ENCODE data around the gene ZDHHC5.

Gene ZDHHC5

GRCh38 chr11:57732661-57733060 lies 64.7 kb downstream of the ZDHHC5 start:
- H3K27ac ChIP-seq (ENCODE audit: low read depth, low read length), result no peak overlapping the region
- no peak overlapping the region for H3K9ac ChIP-seq (ENCODE audit: low read length)
- H3K36me3 ChIP-seq (ENCODE audit: control insufficient read depth, insufficient read depth, low read length), result peaks cover 9% of the 10 kb centered on the region

GRCh38 chr11:57735619-57736298 lies 67.8 kb downstream of the ZDHHC5 start:
- H3K27ac ChIP-seq (ENCODE audit: low read depth, low read length), result no peak overlapping the region
- no peak overlapping the region for H3K4me3 ChIP-seq (ENCODE audit: low read depth, low read length)
- no peaks in the 10 kb centered on the region for H3K9me3 ChIP-seq (ENCODE audit: control insufficient read depth, insufficient read depth, low read depth, low read length)
- H3K27me3 ChIP-seq (ENCODE audit: control insufficient read depth, insufficient read depth, low read length), result no peaks in the 10 kb centered on the region
- peaks cover 9% of the 10 kb centered on the region; the same call in 1 of the 2 replicates for H3K4me1 ChIP-seq (ENCODE audit: control insufficient read depth, insufficient read depth, low read length)
- no peak overlapping the region for H3K9ac ChIP-seq (ENCODE audit: low read length)
- H3K36me3 ChIP-seq (ENCODE audit: control insufficient read depth, insufficient read depth, low read length), result peaks cover 35% of the 10 kb centered on the region

More at GRCh38 chr11:57732661-57733060, 64.7 kb downstream of the ZDHHC5 start:
- Histone ChIP-seq H3K27me3 (ENCODE audit: control insufficient read depth, insufficient read depth, low read length) (no peaks in the 10 kb centered on the region), H3K9me3 (ENCODE audit: control insufficient read depth, insufficient read depth, low read depth, low read length) (no peaks in the 10 kb centered on the region), H3K4me3 (ENCODE audit: low read depth, low read length) (no peak overlapping the region), H3K4me1 (ENCODE audit: control insufficient read depth, insufficient read depth, low read length) (peaks cover 25% of the 10 kb centered on the region)

- Histone ChIP-seq H3K4me1 (ENCODE audit: control insufficient read depth, insufficient read depth, low read length) (0 out of 2 replicates have a peak, but pooled peaks cover 5% of the 10 kb centered on the region), H3K36me3 (ENCODE audit: control insufficient read depth, insufficient read depth, low read length) (peaks cover 64% of the 10 kb centered on the region), H3K9ac (ENCODE audit: low read length) (peak within 1 kb of the TSS; percentile 87), H3K27me3 (ENCODE audit: control insufficient read depth, insufficient read depth, low read length) (no peaks in the 10 kb centered on the region), H3K27ac (ENCODE audit: low read depth, low read length) (peak within 1 kb of the TSS; percentile 79), H3K4me3 (ENCODE audit: low read depth, low read length) (peak within 1 kb of the TSS; percentile 91), H3K9me3 (ENCODE audit: control insufficient read depth, insufficient read depth, low read depth, low read length) (no peaks in the 10 kb centered on the region)
These were observed 73.5 kb downstream of the ZDHHC5 start, which contains the start of gene SELENOH for GRCh38 chr11:57741132-57742086. SELENOH (plus strand) TSS chr11:57741491; CDS start chr11:57741596, 105 bp downstream.

GRCh38 chr11:57742087-57742452 lies 74.2 kb downstream of the ZDHHC5 start:
- Histone ChIP-seq H3K4me1 (ENCODE audit: control insufficient read depth, insufficient read depth, low read length) (0 out of 2 replicates have a peak, but pooled peaks cover 5% of the 10 kb centered on the region), H3K4me3 (ENCODE audit: low read depth, low read length) (peak overlapping the region; percentile 91), H3K27me3 (ENCODE audit: control insufficient read depth, insufficient read depth, low read length) (no peaks in the 10 kb centered on the region), H3K36me3 (ENCODE audit: control insufficient read depth, insufficient read depth, low read length) (peaks cover 64% of the 10 kb centered on the region), H3K9me3 (ENCODE audit: control insufficient read depth, insufficient read depth, low read depth, low read length) (no peaks in the 10 kb centered on the region), H3K9ac (ENCODE audit: low read length) (peak overlapping the region; percentile 87), H3K27ac (ENCODE audit: low read depth, low read length) (peak overlapping the region; percentile 79)

- Histone ChIP-seq H3K36me3 (ENCODE audit: control insufficient read depth, insufficient read depth, low read length) (peaks cover 42% of the 10 kb centered on the region), H3K9me3 (ENCODE audit: control insufficient read depth, insufficient read depth, low read depth, low read length) (no peaks in the 10 kb centered on the region), H3K27ac (ENCODE audit: low read depth, low read length) (no peak overlapping the region), H3K4me1 (ENCODE audit: control insufficient read depth, insufficient read depth, low read length) (0 out of 2 replicates have a peak, but pooled peaks cover 5% of the 10 kb centered on the region), H3K9ac (ENCODE audit: low read length) (no peak overlapping the region), H3K4me3 (ENCODE audit: low read depth, low read length) (no peak overlapping the region), H3K27me3 (ENCODE audit: control insufficient read depth, insufficient read depth, low read length) (no peaks in the 10 kb centered on the region)
These were observed 76.4 kb downstream of the ZDHHC5 start for GRCh38 chr11:57744357-57744756.

- Histone ChIP-seq H3K4me3 (ENCODE audit: low read depth, low read length) (no peak overlapping the region), H3K27me3 (ENCODE audit: control insufficient read depth, insufficient read depth, low read length) (no peaks in the 10 kb centered on the region), H3K9me3 (ENCODE audit: control insufficient read depth, insufficient read depth, low read depth, low read length) (no peaks in the 10 kb centered on the region), H3K9ac (ENCODE audit: low read length) (no peak overlapping the region), H3K4me1 (ENCODE audit: control insufficient read depth, insufficient read depth, low read length) (0 out of 2 replicates have a peak, but pooled peaks cover 5% of the 10 kb centered on the region), H3K36me3 (ENCODE audit: control insufficient read depth, insufficient read depth, low read length) (peaks cover 35% of the 10 kb centered on the region), H3K27ac (ENCODE audit: low read depth, low read length) (no peak overlapping the region)
These were observed 77.3 kb downstream of the ZDHHC5 start for GRCh38 chr11:57745206-57745605.

GRCh38 chr11:57746920-57747319 lies 79.0 kb downstream of the ZDHHC5 start:
- Histone ChIP-seq H3K9me3 (ENCODE audit: control insufficient read depth, insufficient read depth, low read depth, low read length) (no peaks in the 10 kb centered on the region), H3K9ac (ENCODE audit: low read length) (no peak overlapping the region), H3K36me3 (ENCODE audit: control insufficient read depth, insufficient read depth, low read length) (peaks cover 34% of the 10 kb centered on the region), H3K27me3 (ENCODE audit: control insufficient read depth, insufficient read depth, low read length) (no peaks in the 10 kb centered on the region), H3K4me1 (ENCODE audit: control insufficient read depth, insufficient read depth, low read length) (0 out of 2 replicates have a peak, but pooled peaks cover 5% of the 10 kb centered on the region), H3K27ac (ENCODE audit: low read depth, low read length) (no peak overlapping the region), H3K4me3 (ENCODE audit: low read depth, low read length) (no peak overlapping the region)

Data from HUES6 (cell line).